DMS 273 (cell line): ENCODE data around the gene PROCA1.
"Not testable (repeated sequence)": the region's sequence is repeated elsewhere in the genome, so short reads cannot be mapped to it uniquely, and the experiment has no call there.

Experiments
- DNase-seq: peaks from one replicate; lab custom pipeline; 2025; ENCODE audit not compliant: unreplicated experiment; lab: John Stamatoyannopoulos, UW

PROCA1 gene

DNA sequence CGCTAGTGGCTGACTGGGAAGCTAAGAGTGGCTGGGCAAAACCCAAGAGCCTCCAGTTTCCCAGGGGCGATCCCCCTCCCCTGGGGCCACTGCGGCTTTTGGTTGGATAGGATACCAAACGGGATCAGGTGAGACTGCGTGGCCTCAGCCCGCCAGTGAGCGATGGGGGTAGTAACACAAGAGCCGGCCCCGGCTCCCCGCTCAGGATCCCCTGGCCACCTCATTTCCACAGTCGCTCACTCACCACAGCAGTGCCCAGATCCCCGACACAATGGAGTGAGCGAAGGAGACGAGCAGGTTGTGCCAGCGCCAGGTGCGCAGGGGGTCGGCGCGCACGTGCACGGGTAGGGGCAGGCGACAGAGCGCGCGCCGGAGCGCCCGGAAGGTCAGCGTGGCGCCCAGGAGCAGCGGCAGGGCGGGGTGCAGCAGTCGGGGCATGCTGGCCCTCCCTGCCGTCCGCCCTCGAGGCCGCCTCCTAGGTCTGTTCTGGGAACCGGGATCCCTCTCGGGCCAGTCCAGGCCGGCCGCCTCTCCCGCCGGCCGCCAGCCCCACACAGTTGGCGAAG is 14.1 kb upstream of the PROCA1 start:
- peak; percentile 97 for DNase-seq

DNA sequence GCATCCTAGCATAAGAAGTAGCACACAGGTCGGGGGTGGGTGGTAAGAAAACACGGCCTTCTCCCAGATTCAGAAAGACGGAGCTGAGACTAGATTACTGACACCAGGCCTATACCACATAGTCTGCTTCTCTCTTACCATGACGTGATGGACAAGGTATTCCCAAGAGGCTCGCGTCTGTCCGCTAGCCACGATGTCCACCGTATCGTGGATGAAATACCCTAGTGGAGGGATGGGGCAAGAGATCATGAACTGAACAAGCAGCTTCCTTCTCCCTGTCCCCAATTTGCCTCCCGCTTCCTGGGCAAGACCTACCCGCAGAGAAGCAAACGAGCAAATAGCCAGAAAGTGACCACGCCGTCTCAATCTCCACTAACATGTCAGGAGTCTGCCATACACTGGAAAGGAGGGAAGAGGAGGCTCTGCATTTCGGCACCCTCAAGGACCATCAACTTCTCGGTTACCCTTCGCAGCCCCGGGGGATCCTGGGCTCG is 13.5 kb upstream of the PROCA1 start:
- peak; percentile 92 for DNase-seq

DNA sequence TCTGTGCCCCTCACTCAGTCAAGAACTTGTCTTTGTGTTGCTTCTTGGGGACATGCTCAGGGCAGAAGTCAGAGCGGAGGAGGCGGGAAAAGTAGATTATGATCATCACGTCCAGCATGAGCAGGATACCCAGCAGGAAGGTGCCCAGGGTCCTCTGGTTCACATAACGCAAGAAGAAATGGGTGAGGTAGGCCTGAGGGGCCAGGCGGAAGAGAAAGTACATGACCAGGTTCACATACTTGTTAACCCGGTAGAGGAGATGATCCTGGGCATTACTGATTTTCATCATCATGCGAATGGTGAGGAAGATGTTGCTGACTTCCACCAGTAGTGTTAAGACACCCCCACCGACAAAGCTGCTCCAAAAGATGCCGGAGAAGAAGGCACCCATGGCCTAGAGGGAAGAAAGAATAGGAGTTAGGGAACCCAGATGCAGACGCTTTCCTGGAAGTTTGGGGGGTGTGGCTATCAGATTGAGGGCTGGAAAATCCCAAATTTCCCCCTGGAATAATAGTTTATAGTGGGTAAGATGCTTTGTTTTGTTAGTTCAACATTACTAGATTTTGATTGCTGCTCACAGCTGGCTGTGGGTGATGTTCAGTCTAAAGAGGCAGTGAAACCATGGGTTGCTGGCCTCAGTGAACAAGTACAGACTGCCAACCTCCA is 12.9 kb upstream of the PROCA1 start:
- peak; percentile 84 for DNase-seq

DNA sequence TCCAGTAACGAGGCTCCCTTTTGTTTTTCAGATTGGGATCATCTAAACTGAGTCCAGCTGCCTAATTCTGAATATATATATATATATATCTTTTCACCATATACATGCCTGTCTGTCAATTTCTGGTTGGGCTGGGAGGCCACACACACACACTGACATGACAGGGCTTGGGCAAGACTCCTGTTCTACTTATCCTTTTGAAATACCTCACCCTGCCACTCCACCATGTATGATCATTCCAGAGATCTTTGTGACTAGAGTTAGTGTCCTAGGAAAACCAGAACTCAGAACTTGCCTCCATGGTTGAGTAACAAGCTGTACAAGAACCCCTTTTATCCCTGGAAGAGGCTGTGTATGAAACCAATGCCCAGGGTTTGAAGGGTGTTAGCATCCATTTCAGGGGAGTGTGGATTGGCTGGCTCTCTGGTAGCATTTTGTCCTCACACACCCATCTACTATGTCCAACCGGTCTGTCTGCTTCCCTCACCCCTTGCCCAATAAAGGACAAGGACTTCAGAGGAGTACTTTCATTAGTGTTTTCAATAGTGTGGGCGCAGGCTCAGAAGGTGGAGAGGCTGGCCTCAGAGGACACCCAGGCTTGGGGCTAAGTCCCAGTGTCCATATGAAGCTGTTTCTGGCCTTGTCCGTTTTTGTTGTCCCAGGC is 12.3 kb upstream of the PROCA1 start:
- not testable (repeated sequence) for DNase-seq

DNA sequence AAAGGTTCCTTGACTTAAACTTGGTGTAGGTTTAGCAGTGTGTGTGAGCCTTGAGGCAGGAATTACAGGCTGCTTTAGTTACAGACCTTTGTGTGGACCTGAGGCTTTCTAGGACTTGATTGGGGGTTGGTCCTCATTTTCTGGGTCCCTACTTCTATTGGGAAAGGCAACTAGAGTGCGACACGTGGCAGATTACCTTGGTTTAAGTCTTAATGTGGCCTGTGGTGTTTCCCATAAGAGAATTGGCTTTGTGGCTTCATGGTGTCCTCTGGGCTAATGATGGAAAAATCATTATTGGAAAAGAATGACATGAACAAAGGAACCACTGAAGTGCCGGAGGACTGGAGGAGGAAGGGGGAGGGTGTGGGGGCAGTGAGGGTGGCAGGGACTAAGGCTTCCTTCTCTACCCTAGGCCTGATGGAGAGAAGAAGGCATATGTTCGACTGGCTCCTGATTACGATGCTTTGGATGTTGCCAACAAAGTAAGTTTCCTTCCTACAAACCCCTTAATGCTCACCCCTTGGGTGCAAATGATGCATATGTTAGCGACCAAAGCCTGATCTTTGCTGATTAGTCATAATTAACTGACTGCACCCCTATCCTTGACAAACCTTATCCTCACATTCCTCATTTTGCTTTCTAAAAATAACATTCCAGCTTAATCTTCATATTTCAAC is 11.6 kb upstream of the PROCA1 start:
- no peak for DNase-seq

DNA sequence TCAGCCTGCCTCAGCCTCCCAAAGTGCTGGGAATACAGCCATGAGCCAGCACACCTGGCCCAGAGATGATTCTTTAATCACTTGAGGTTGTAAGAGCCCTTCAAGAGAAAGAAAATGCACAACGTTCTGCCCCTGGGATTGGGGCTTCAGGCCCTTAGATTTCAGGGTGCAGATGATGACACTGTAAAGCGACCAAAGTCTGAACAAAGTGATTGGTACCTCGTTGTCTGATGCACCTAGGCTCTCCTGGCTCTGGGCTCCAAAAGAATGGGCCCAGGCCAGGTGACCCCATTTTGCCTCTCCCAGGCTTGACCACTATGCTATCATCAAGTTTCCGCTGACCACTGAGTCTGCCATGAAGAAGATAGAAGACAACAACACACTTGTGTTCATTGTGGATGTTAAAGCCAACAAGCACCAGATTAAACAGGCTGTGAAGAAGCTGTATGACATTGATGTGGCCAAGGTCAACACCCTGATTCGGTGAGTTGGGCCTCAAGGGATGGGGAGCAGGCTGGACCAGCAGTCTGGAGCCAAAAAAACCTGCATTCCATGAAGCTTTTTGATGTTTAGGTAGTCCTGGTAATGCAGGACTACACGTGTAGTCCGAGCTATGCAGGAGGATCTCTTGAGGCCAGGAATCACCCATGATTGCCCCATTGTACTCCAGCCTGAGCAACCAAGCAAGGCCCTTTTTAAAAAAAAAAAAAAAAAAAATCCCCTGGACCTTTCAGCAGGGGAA is 10.9 kb upstream of the PROCA1 start:
- no peak for DNase-seq

DNA sequence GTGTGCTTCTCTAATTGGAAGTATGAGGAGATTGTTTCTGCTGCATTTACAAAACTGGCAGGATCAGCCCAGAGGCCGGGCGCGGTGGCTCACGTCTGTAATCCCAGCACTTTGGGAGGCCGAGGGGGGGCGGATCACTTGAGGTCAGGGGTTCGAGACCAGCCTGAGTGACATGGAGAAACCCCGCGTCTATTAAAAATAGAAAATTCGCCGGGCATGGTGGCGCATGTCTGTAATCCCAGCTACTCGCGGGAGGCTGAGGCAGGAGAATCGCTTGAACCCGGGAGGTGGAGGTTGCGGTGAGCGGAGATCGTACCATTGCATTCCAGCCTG is 9.3 kb upstream of the PROCA1 start:
- not testable (repeated sequence) for DNase-seq

DNA sequence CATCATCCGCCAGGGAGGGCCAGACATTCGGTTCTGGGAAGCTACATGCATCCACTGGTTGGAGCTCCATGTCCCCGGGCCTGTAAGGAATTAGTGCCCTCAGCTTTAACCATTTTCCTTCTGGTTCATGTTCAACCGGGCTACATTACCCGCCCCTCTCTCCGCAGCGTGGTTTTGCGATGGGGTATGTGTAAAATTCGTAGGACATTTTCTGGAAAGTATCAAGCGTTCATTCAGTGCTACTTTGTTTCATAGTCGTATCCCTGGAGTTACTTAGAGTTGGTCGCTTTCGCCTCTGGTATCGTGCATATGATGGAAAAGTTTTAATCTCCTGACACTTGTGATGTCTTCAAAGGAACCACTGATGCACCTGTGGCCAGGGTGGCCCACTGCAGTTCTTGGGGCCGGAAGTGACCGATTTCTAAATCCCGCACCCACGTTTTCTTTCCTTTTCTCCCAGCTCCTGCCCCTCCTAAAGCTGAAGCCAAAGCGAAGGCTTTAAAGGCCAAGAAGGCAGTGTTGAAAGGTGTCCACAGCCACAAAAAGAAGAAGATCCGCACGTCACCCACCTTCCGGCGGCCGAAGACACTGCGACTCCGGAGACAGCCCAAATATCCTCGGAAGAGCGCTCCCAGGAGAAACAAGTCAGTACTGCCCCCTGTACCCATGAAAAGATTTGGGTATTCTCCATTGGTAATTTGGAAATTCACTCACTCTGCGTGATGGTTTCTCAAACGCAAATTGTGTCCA is 8.7 kb upstream of the PROCA1 start:
- DNase-seq, result peak; percentile 56

DNA sequence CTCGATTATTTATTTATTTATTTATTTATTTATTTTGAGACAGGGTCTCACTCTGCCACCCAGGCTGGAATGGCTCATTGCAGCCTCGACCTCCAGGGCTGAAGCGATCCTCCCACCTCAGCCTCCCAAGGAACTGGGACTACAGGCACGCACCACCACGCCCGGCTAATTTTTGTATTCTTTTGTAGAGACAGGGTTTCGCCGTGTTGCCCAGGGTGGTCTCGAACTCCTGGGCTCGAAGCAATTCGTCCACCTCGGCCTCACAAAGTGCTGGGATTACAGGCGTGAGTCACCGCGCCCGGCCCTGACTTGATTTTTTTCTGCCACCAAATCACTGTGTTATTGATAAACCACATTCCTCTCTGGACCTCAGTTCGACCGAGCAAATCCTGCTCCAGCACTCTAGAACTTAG is 7.3 kb upstream of the PROCA1 start:
- no peak for DNase-seq

DNA sequence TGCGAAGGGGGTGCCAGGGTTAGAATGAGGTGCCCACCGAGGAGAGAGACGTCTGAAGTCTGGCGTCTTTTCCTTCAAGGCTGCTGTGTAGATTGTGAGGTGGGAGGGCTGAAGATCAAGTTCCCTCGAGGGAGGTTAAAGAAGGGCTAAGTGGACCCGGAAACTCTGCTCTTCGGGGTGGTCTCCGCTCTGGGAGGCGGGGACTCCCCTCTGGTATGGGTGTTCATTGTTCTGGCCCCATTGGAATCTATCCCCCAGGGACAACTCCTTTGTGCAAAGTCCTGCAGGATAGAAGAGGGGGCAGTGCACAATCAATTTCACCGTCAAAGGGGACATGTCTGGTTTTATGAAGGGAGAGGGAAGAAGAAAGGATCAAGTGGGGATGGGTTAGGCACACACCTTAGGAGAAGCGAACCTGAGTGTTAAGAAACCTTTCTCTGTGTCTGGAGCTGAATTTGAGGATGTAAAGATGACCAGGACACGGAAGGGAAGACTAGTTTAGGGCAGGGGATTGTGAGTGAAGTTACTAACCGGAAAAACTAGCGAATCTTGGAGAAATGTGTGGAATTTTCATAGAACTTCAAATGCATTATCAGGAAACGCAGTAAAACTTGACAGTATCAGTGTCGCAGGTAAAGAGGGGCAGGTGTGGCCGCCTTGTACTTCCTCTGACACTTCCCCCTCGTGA is 6.8 kb upstream of the PROCA1 start:
- no peak for DNase-seq

DNA sequence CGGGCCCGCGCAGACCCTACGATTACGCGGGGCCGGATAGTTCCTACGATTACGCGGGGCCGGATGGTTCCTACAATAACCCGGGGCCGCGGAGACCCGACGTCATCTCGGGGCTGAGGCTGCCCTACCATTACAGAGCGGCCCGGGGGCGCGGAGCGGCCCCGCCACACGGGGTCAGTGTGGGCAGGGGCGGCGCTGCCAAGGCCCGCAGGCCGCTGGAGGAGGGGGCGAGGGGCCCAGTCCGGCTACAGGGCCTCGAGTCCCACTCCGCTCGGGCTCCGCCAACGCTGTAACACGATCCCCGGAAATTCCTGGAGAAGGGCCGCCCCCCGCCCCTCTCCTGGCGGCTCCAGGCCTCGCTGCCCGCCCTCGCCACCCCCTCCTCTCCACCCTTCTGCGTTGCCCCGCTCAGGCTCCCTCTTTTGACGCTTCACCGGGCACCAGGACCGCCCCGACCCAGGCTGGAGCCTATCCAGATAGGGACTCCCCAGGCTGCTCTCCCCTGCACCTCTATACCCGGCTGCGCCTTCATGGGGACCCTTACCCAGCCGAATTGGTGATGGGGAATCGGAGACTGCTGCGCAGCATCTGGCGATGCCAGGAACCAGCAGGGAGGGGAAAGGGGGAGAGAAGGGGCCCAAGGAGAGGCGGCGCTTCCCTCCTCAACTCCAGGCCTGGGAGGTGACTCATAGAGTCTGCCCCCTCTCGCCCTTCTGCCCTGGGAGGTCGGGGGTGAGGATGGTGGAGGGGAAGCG is 6.1 kb upstream of the PROCA1 start, which contains the start of gene RAB34:
RAB34 (minus strand) TSS at position 291 of the 755 bp plus-strand sequence. CDS start 602 bp downstream, outside the sequence.
- peak; percentile 80 for DNase-seq

DNA sequence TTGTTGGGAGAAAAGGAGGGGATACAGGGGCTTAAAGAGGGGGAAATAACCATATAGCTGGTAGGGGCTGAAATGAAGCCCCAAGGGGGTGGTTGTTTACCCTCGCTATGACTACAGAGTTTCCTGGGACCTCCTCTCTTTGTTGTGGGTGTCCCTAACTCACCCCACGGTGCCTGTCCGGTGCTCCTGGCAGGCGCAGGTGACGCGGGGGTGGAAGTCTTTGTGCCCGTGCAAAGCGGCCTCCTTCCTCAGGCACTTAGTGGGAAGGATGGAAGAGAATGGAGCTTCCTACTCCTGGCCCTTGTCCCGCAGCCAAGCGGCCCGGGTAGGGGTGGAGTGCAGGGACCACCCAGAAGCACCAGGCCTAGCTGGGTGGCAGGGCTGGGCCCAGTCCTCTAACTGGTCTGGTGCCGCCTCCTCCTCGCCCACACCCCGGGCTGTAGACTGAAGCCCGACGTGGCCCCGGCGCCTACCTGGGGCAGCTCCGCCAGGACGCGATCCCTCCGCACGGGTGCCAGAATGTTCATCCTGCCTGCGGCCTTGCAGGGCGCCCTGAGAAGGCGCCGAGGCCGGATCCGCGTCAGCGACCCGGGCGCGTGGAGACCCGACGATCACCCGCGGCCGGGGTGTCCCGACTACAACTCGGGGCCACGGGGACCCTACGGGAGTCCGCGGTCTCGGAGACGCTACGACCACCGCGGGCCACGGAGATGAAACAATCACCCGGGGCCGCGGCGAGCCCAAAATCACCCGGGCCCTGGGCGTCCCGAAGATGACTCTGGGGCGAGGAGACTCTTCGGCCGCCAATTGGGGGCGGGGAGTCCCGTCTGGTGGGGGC is 5.3 kb upstream of the PROCA1 start:
- DNase-seq, result no peak

DNA sequence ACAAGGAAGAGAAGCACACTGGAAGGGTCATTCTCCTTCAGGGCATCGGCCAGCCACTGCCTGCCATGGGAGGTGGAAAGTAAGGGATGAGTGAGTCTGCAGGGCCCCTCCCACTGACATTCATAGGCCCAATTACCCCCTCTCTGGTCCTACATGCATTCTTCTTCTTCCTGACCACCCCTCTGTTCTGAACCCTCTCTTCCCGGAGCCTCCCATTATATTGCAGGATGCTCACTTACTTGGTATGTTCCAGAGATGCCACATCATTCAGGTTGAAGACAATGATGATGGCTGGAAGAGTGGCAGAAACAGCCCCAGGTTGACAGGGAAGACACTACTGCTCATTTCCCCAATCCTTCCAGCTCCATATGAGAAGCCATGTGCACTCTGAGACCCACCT is 3.5 kb upstream of the PROCA1 start:
- DNase-seq, result no peak

DNA sequence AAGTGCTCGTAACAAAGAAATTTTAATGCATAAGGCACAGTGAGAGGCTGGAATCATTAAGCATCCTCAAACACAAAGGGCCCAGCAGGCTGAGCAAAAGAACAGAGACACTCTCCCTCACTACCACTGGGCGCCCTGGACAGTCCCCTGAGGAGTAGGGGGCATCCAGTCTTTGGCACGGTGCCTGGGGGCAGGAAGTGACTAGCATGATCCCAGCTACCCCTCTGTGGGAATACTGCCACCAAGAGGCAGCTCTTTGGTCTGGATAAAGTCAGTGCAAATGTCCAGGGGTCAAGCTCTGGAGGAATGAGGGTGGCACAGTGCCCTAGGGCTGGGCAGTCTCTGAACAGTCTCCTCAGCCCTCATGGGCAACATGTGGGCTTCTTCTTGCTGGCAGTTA is 2.6 kb upstream of the PROCA1 start:
- DNase-seq, result no peak

DNA sequence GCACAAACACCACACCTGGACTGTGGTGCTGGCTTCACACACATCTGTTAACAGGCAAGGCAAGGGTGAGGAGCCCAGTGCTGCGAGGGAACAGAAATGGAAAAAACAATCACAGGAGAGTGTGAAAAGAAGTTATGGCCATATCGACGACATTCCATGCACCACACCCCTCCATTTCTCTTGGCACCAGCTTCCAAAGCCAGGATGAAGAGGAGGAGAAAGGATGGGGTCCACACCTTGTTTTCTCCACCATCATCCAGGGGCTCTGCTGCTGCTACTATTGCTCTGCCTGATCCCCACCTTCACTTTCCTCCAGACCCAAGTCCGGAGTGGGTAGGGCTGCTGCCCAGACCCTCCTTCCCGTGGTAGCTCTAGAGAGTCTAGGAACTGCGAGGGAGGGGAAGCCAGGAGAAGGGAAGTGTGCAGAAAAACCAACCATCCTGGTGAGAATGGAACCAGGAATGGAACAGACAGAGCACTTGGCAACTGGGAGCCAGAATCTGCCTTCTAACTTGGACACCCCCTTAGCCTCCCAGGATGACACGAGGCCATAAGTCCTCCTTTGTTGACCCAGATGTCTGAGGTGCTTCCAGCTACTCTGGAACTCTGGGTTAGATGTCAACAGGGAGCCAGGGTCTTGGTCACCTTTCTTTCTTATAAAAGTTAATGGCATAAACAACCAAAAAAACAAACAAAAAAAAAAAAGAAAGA is 1.2 kb upstream of the PROCA1 start:
- DNase-seq, result no peak

DNA sequence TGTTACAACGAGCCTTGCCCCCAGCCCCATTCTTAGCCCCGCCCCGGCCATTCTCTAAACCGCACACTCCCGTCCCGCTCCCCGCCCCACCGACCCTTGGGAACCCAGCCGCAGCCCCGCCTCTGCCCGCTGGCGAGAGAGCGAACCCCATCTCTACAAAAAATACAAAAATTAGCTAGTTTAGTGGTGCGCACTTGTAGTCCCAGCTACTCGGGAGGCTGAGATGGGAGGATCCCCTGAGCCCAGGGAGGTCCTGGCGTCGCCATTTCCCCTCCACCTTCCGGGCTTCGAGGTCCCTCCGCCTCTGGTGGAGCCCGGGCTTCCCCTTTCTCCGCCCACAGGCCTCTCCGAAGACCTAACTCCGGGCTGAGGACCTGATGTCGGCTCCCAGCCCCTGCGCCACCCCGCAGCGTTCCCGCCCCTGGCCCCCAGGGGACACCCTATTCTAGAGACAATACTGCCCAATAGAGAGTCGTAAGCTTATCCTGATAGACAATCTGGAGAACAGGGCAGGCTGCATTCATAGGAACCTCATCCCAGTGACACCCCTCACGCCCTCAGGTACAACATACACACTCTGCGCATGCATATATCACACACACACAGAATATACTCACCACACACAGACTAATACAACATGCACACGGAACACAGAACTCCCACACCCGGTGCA is 480 bp upstream of the PROCA1 start:
- no peak for DNase-seq
